ENCODE results near the gene LRRC23.
"Not testable (repeated sequence)": the region's sequence is repeated elsewhere in the genome, so short reads cannot be mapped to it uniquely, and the experiment has no call there.

LRRC23 gene

DNA sequence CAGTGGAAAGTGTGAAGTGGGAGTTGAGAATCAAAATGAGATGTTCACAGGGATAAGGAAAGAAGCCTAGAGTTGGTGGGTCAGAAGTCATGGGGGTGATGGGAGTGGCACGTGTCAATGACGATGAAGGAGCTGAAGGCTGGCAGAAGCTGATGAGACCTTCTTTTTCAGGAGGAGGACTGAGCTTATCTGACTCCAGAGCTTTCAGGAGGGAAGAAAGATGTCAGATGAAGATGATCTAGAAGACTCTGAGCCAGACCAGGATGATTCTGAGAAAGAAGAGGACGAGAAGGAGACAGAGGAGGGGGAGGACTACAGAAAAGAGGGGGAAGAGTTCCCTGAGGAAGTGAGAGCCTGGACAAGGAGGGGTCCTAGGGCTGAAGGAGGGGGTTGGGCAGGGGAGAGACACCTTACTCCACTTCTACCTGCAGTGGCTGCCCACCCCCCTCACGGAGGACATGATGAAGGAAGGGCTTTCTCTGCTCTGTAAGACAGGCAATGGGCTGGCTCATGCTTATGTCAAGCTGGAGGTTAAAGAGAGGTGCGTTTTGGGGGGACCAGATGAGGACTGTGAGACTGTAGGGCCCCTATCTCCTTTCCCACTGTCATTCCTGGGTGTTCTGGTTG lies 905 bp downstream of the LRRC23 start:
- DNase-seq: no peak

DNA sequence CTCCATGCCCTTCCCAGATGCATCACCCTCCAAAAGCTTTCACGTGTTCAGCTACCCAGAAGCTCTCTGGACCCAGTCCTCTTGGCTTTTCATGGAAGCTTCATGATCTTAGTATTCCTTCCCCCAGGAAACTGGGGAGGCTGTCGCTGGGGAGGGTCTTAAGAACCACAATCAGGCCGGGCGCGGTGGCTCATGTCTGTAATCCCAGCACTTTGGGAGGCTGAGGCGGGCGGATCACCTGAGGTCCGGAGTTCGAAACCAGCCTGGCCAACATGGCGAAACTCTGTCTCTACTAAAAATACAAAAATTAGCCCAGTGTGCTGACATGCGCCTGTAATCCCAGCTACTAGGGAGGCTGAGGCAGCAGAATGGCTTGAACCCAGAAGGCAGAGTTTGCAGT lies 3.5 kb downstream of the LRRC23 start:
- not testable (repeated sequence) for DNase-seq

- DNase-seq: no peak
Measured at GRCh38 chr12:6909421-6910145, 5.0 kb downstream of the LRRC23 start.

- no peak for DNase-seq
Measured at GRCh38 chr12:6912164-6912935, 7.7 kb downstream of the LRRC23 start.

- peak in 1 of 2 experiments; percentile 8 for DNase-seq
Measured at GRCh38 chr12:6914246-6914946, 9.8 kb downstream of the LRRC23 start, which contains the start of gene ENO2. Gene ENO2 (plus strand): TSS chr12:6914580. CDS start chr12:6915833, 1,253 bp downstream.

GRCh38 chr12:6914947-6915788 lies 10.5 kb downstream of the LRRC23 start:
- DNase-seq: no peak

GRCh38 chr12:6915789-6916285 lies 11.2 kb downstream of the LRRC23 start:
- no peak for DNase-seq

DNA sequence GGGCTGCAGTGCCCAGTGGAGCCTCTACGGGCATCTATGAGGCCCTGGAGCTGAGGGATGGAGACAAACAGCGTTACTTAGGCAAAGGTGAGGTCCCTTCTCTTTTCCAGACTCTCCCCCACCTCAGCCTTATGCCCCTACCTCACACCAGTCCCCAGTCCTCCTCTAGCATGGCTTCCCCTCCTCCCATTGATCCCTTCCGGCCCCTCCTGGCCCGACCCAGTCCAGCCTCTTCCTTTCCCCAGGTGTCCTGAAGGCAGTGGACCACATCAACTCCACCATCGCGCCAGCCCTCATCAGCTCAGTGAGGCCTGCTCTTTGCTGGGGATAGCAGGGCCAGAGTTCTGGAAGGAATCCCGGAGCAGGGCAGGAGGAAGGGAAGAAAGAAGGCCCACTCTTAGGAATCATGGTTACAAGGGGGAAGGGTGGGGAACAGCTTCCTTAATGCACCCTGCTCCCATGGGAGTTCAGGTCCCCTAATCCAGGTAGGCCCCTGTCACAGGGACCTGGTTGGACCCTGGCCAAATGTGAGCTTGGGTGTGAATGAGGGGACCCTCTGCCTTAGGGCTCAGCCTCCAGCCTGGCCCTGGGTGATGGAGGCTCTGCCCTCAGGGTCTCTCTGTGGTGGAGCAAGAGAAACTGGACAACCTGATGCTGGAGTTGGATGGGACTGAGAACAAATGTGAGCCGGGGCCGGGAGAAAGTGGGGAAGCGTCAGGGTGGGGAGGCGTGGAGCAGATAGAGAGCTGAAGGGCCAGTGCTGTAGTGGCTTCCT lies 12.0 kb downstream of the LRRC23 start:
- no peak for DNase-seq

GRCh38 chr12:6917491-6918231 lies 13.0 kb downstream of the LRRC23 start:
- DNase-seq: no peak

DNA sequence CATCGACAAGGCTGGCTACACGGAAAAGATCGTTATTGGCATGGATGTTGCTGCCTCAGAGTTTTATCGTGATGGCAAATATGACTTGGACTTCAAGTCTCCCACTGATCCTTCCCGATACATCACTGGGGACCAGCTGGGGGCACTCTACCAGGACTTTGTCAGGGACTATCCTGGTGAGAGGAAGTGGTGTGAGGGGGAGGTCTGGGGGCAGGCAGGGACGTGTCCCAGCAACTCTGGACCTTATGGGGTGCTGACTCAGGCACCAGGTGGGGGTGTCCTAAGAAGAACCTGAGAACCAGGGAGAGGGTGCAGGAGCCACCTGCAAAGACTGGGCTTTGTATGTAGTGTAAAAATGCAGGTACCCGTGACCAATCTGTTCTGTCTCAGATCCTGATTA lies 15.0 kb downstream of the LRRC23 start:
- no peak for DNase-seq

- DNase-seq: no peak
Measured at GRCh38 chr12:6921539-6921938, 16.9 kb downstream of the LRRC23 start.

GRCh38 chr12:6921996-6922946 lies 17.6 kb downstream of the LRRC23 start:
- DNase-seq: no peak

GRCh38 chr12:6923003-6923732 lies 18.5 kb downstream of the LRRC23 start:
- DNase-seq: no peak

DNA sequence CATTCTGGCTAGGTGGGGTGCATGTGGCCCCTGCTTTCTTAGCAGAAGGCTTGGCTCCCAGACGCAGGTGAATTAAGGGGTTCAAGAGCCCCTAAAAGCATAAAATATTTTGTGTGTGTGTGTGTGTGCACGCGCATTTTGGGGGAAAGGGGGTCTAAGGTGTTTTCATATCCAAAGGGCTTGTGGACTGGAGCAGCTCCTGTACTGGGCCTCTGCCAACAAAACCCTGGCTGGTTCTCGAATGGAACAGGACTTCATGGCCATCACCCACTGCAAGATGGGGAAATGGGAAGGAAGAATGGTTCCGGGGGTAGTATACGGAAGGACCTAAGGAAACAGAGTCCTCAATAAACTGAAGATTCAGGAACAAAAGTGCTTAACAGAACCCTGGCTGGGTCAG lies 19.2 kb downstream of the LRRC23 start:
- no peak for DNase-seq

GRCh38 chr12:6925239-6925539 lies 20.6 kb downstream of the LRRC23 start:
- no peak for DNase-seq

DNA sequence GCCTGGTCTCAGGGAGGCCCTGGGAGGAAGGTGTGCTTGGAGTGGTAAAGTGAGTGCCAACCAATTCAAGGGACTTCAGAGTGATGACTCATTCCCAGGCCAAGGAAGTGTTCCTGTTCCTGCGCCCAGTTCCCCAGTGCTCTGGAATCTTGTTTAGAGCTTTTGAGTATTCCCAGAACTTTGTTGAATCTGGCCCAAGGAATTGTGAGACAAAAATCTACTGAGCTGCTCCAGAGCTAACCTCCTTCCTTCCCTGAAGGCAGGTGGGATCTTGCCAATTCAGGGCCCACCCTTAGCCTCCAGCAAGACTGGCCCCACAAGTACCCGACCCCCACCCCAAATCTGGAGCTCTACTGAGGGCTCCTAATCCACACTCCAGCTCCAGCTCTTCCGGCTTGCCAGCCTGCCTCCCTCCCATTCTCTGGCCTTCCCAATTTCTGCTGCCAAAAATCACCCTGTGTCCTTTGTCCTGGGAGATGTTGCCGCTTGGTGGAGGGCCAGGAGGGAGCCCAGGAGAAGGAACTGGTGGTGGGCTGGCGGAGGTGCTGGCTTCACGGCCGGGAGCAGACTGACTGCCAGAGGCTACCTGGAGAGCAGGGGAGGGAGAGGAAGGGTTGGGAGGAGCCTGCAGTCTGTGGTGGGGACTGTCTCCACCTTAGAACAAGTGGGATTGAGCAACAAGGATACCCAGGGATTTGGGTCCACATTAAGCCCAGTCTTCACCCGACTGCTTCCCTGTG lies 21.1 kb downstream of the LRRC23 start:
- no peak for DNase-seq

GRCh38 chr12:6927379-6928021 lies 22.9 kb downstream of the LRRC23 start, which contains the start of gene ATN1:
Gene ATN1 (plus strand): TSS chr12:6927959. CDS start chr12:6934002, 6,043 bp downstream.
- no peak for DNase-seq
